HG02973 (cell line): ENCODE data around the gene GPR142.

Experiments
- ATAC-seq: cut with Tn5 transposase; IDR thresholded peaks from one replicate; pipeline ENCODE4 v1.9.1; 2021; ENCODE audit warnings: moderate library complexity; ENCODE audit not compliant: unreplicated experiment

GPR142 gene

GRCh38 chr17:74367206-74367605, at the start of gene GPR142:
Gene GPR142 (plus strand): TSS chr17:74367506. CDS start chr17:74369541, 2,035 bp downstream.
- ATAC-seq: no peak

GRCh38 chr17:74318391-74318790, 48.9 kb upstream of the GPR142 start:
- ATAC-seq: no peak

GRCh38 chr17:74324521-74324920, 42.8 kb upstream of the GPR142 start:
- no peak for ATAC-seq

- no peak for ATAC-seq
Measured at GRCh38 chr17:74325376-74325742, 41.9 kb upstream of the GPR142 start.

GRCh38 chr17:74325743-74326379, 41.4 kb upstream of the GPR142 start, which contains the start of gene KIF19:
Gene KIF19 (plus strand): TSS chr17:74326226. CDS start chr17:74326350, 124 bp downstream.
- no peak for ATAC-seq

- ATAC-seq: no peak
Measured at GRCh38 chr17:74326506-74326905, 40.8 kb upstream of the GPR142 start.

GRCh38 chr17:74328487-74328886, 38.8 kb upstream of the GPR142 start:
- ATAC-seq: no peak

- ATAC-seq: no peak
Measured at GRCh38 chr17:74329378-74329777, 37.9 kb upstream of the GPR142 start.

- no peak for ATAC-seq
Measured at GRCh38 chr17:74330446-74330845, 36.9 kb upstream of the GPR142 start.

GRCh38 chr17:74332017-74332650, 35.2 kb upstream of the GPR142 start:
- ATAC-seq: no peak

- no peak for ATAC-seq
Measured at GRCh38 chr17:74332763-74333283, 34.5 kb upstream of the GPR142 start.

GRCh38 chr17:74334393-74335039, 32.8 kb upstream of the GPR142 start:
- no peak for ATAC-seq

- ATAC-seq: no peak
Measured at GRCh38 chr17:74335529-74336062, 31.7 kb upstream of the GPR142 start.

GRCh38 chr17:74336307-74336706, 31.0 kb upstream of the GPR142 start:
- ATAC-seq: no peak

GRCh38 chr17:74337834-74338500, 29.3 kb upstream of the GPR142 start:
- ATAC-seq: no peak

- ATAC-seq: no peak
Measured at GRCh38 chr17:74339537-74340195, 27.6 kb upstream of the GPR142 start.

GRCh38 chr17:74340470-74341023, 26.8 kb upstream of the GPR142 start:
- ATAC-seq: no peak

- no peak for ATAC-seq
Measured at GRCh38 chr17:74342224-74342623, 25.1 kb upstream of the GPR142 start.

- ATAC-seq: no peak
Measured at GRCh38 chr17:74343121-74343520, 24.2 kb upstream of the GPR142 start.

- ATAC-seq: no peak
Measured at GRCh38 chr17:74343526-74344284, 23.6 kb upstream of the GPR142 start.
